H1 (cell line): ENCODE measurements around the gene C11orf58. TPM values are rescaled to one million over a fixed set of nuclear protein-coding genes. Genes with fewer than 3 reads are reported as not detected.

Experiments used
- CHD7 ChIP-seq: fragments of 300-600 bp; sonication (generic); IDR thresholded peaks from 2 replicates; pipeline ENCODE4 v1.7.1; 2012; ENCODE audit warnings: low read length, moderate library complexity, mild to moderate bottlenecking, inconsistent platforms; ENCODE audit not compliant: insufficient replicate concordance
- CREB1 ChIP-seq: IDR thresholded peaks from 2 replicates; pipeline ENCODE4 v1.6.1; 2012; ENCODE audit warnings: inconsistent platforms
- MAFK ChIP-seq: IDR thresholded peaks from 2 replicates; pipeline ENCODE4 v1.6.1; 2012; ENCODE audit warnings: low read depth, mild to moderate bottlenecking, improper control_type of control experiment, low read length
- NANOG ChIP-seq: IDR thresholded peaks from 2 replicates; pipeline ENCODE4 v1.6.1; 2011; ENCODE audit warnings: low read length, low read depth, mild to moderate bottlenecking, inconsistent platforms; ENCODE audit not compliant: insufficient read depth, poor library complexity, severe bottlenecking
- SIN3A ChIP-seq, 2 experiments: IDR thresholded peaks in 1 of 2; conservative IDR thresholded peaks in 1 of 2; 2 replicates each; pipeline ENCODE4 v1.6.1; 2011 to 2012; ENCODE audit warnings: low read length in 2 of 2, improper control_type of control experiment in 1 of 2, low read depth in 1 of 2, mild to moderate bottlenecking in 1 of 2
- SIRT6 ChIP-seq: IDR thresholded peaks from one replicate; pipeline ENCODE4 v1.7.1; 2012; ENCODE audit warnings: low read length, inconsistent platforms
- SP2 ChIP-seq: IDR thresholded peaks from 2 replicates; pipeline ENCODE4 v1.6.1; 2012; ENCODE audit warnings: mild to moderate bottlenecking, low read length, inconsistent platforms
- TEAD4 ChIP-seq: IDR thresholded peaks from 2 replicates; pipeline ENCODE4 v1.6.1; 2012; ENCODE audit warnings: low read depth, low read length, inconsistent platforms, mixed read lengths
- ZNF274 ChIP-seq: IDR thresholded peaks from 2 replicates; pipeline ENCODE4 v1.7.0; 2012; ENCODE audit warnings: low read length, borderline replicate concordance; ENCODE audit errors: extremely low read depth
- polyA plus RNA-seq, 7 experiments: library from polyadenylated mRNA; depleted of rRNA in 3 of 7; stranded (reverse) in 5 of 7; unstranded in 2 of 7; fragments of >200 nt in 5 of 7; fragments of 200-250 nt in 2 of 7; gene quantifications; 1 replicate in 5 of 7; 2 replicates in 1 of 7; 4 replicates in 1 of 7; pipeline versions ENCODE4 v1.2.1 to v1.2.3, GENCODE V29; 2011 to 2013; ENCODE audit warnings: missing spikeins in 2 of 7, mixed read lengths in 2 of 7
- total RNA-seq: library from RNA; stranded (reverse); fragmentation: NEBNext Ultra II Directional; extraction: Animal tissue kit (Norgen Biotek cat#: 25700); gene quantifications from 2 replicates; pipeline ENCODE4 v1.2.1, GENCODE V29; 2021

The C11orf58 gene
- total and polyA plus RNA-seq, 2 of the 8 experiments (the other 6 are each of a cell fraction or from before 2014, with no cell fraction given) = 70.7 to 181 TPM

- no peak for TF ChIP-seq SIN3A (conservative IDR thresholded peaks at IDR 0.05 in 1 of 2, IDR thresholded peaks at IDR 0.05 in 1 of 2; ENCODE audit: low read depth in 1 of 2, low read length in 2 of 2)
- no peak for TF ChIP-seq CREB1
- TF ChIP-seq TEAD4 = no peak
- TF ChIP-seq NANOG = no peak
- TF ChIP-seq SIRT6 = no peak
- no peak for TF ChIP-seq ZNF274
- TF ChIP-seq CHD7 = no peak
- no peak for TF ChIP-seq SP2
- no peak for TF ChIP-seq MAFK
- TF ChIP-seq, all 59 proteins: peak for 0
These were observed 48.4 kb upstream of the C11orf58 start (continued) for GRCh38 chr11:16690086-16690485.
